HepG2 (cell line): ENCODE measurements around the gene SPATA33. TPM values are rescaled to one million over a fixed set of nuclear protein-coding genes. Genes with fewer than 3 reads are reported as not detected.

Experiments used
- BATF2 ChIP-seq: sonication (generic); formaldehyde crosslinking; IDR thresholded peaks from 2 replicates; pipeline ENCODE4 v1.8.0; 2022; ENCODE audit warnings: mild to moderate bottlenecking, missing genetic modification reagents, moderate library complexity
- CAMTA2 ChIP-seq: sonication (generic); formaldehyde crosslinking; IDR thresholded peaks from 2 replicates; pipeline ENCODE4 v1.4.0; 2020; ENCODE audit warnings: mild to moderate bottlenecking, missing genetic modification reagents, borderline replicate concordance
- DNMT1 ChIP-seq: sonication (generic); formaldehyde crosslinking; IDR thresholded peaks from 2 replicates; pipeline ENCODE4 v1.5.1; 2020; ENCODE audit warnings: mild to moderate bottlenecking, missing genetic modification reagents
- KLF12 ChIP-seq: sonication (generic); formaldehyde crosslinking; IDR thresholded peaks from 2 replicates; pipeline ENCODE4 v1.4.0; 2020; ENCODE audit warnings: missing genetic modification reagents, borderline replicate concordance
- LBX2 ChIP-seq: sonication (generic); formaldehyde crosslinking; IDR thresholded peaks from 2 replicates; pipeline ENCODE4 v1.5.0; 2020; ENCODE audit warnings: missing genetic modification reagents, mild to moderate bottlenecking, borderline replicate concordance
- MLXIP ChIP-seq: sonication (generic); formaldehyde crosslinking; IDR thresholded peaks from 2 replicates; pipeline ENCODE4 v1.9.0; 2021; ENCODE audit warnings: missing genetic modification reagents, borderline replicate concordance
- PHF5A ChIP-seq: IDR thresholded peaks from one replicate; pipeline ENCODE4 v1.6.1; 2018; ENCODE audit warnings: low read depth, missing genetic modification reagents; ENCODE audit not compliant: unreplicated experiment
- SALL1 ChIP-seq: sonication (generic); formaldehyde crosslinking; IDR thresholded peaks from 2 replicates; pipeline ENCODE4 v1.8.0; 2022; ENCODE audit warnings: mild to moderate bottlenecking, missing genetic modification reagents
- TEAD2 ChIP-seq: sonication (generic); formaldehyde crosslinking; IDR thresholded peaks from 2 replicates; pipeline ENCODE4 v1.9.0; 2021; ENCODE audit warnings: missing genetic modification reagents
- TFE3 ChIP-seq: IDR thresholded peaks from 2 replicates; pipeline ENCODE4 v1.6.1; 2016
- THYN1 ChIP-seq: sonication (generic); formaldehyde crosslinking; IDR thresholded peaks from 2 replicates; pipeline ENCODE4 v1.8.1; 2023; ENCODE audit warnings: low read depth, mild to moderate bottlenecking, moderate library complexity, missing genetic modification reagents, borderline replicate concordance
- TMF1 ChIP-seq: sonication (generic); formaldehyde crosslinking; IDR thresholded peaks from 2 replicates; pipeline ENCODE4 v1.8.1; 2022; ENCODE audit warnings: low read depth, missing genetic modification reagents
- ZFP36L1 ChIP-seq: sonication (generic); formaldehyde crosslinking; IDR thresholded peaks from 2 replicates; pipeline ENCODE4 v1.8.0; 2022; ENCODE audit warnings: mild to moderate bottlenecking, missing genetic modification reagents, moderate library complexity
- ZNF121 ChIP-seq: sonication (generic); formaldehyde crosslinking; IDR thresholded peaks from 2 replicates; pipeline ENCODE4 v1.5.0; 2020; ENCODE audit warnings: mild to moderate bottlenecking, missing genetic modification reagents
- ZNF30 ChIP-seq: sonication (generic); formaldehyde crosslinking; IDR thresholded peaks from 2 replicates; pipeline ENCODE4 v1.5.0; 2020; ENCODE audit warnings: mild to moderate bottlenecking, missing genetic modification reagents
- ZNF432 ChIP-seq: sonication (generic); formaldehyde crosslinking; IDR thresholded peaks from 2 replicates; pipeline ENCODE4 v1.5.0; 2020; ENCODE audit warnings: missing genetic modification reagents, mild to moderate bottlenecking, borderline replicate concordance
- ZNF441 ChIP-seq: sonication (generic); formaldehyde crosslinking; IDR thresholded peaks from 2 replicates; pipeline ENCODE4 v1.7.0; 2021; ENCODE audit warnings: missing genetic modification reagents, borderline replicate concordance
- ZNF580 ChIP-seq: IDR thresholded peaks from 2 replicates; pipeline ENCODE4 v1.6.1; 2016; ENCODE audit warnings: low read depth, borderline replicate concordance
- ZNF737 ChIP-seq: sonication (generic); formaldehyde crosslinking; IDR thresholded peaks from 2 replicates; pipeline ENCODE4 v1.5.0; 2020; ENCODE audit warnings: missing genetic modification reagents, mild to moderate bottlenecking, borderline replicate concordance
- ZNF746 ChIP-seq: sonication (generic); formaldehyde crosslinking; IDR thresholded peaks from 2 replicates; pipeline ENCODE4 v1.8.0; 2022; ENCODE audit warnings: mild to moderate bottlenecking, missing genetic modification reagents
- ZNF761 ChIP-seq: sonication (generic); formaldehyde crosslinking; conservative IDR thresholded peaks from 2 replicates; pipeline ENCODE4 v1.4.0; 2020; ENCODE audit warnings: mild to moderate bottlenecking, missing genetic modification reagents
- ZNF776 ChIP-seq: sonication (generic); formaldehyde crosslinking; IDR thresholded peaks from 2 replicates; pipeline ENCODE4 v1.4.0; 2020; ENCODE audit warnings: mild to moderate bottlenecking, missing genetic modification reagents
- ZNF841 ChIP-seq: sonication (generic); formaldehyde crosslinking; IDR thresholded peaks from 2 replicates; pipeline ENCODE4 v1.8.1; 2023; ENCODE audit warnings: missing genetic modification reagents, borderline replicate concordance
- polyA plus RNA-seq, 8 experiments: library from polyadenylated mRNA; depleted of rRNA in 3 of 8; stranded (reverse) in 7 of 8; unstranded in 1 of 8; fragments of >200 nt; fragmentation: Illumina TruSeq in 4 of 8; extraction: Trizol in 4 of 8; gene quantifications; 2 replicates each; pipeline versions ENCODE4 v1.2.1 to v1.2.3, GENCODE V29; 2011 to 2016; ENCODE audit warnings: low read depth in 4 of 8, missing spikeins in 1 of 8, mixed read lengths in 1 of 8; ENCODE audit not compliant: insufficient read depth in 1 of 8
- total RNA-seq, 5 experiments: library from RNA; depleted of rRNA; stranded (reverse); fragments of >200 nt; fragmentation: Illumina TruSeq; extraction: Trizol; gene quantifications; 2 replicates each; pipeline ENCODE4 v1.2.3, GENCODE V29; 2016; ENCODE audit warnings: low read depth in 1 of 5

Gene SPATA33
- total and polyA plus RNA-seq, 2 of the 13 experiments (the other 11 are each of a cell fraction or from before 2014, with no cell fraction given), result 5.7 to 11.0 TPM

GRCh38 chr16:89701425-89702406 lies 44.1 kb downstream of the SPATA33 start, which contains the start of gene SPATA2L (continued):
- no peak for TF ChIP-seq THYN1 (CRISPR knock-in tag)
- no peak for TF ChIP-seq ZFP36L1 (CRISPR knock-in tag)
- no peak for TF ChIP-seq ZNF432
- peak; percentile 79 for TF ChIP-seq SALL1 (CRISPR knock-in tag)
- TF ChIP-seq PHF5A (CRISPR knock-in tag), result peak; percentile 17
- 0 out of 2 replicates have a peak, but pooled peaks have one; percentile 27 for TF ChIP-seq CAMTA2
- no peak for TF ChIP-seq ZNF737 (CRISPR knock-in tag)
- no peak for TF ChIP-seq TEAD2 (CRISPR knock-in tag)
- TF ChIP-seq DNMT1 (CRISPR knock-in tag), result no peak
- no peak for TF ChIP-seq ZNF30 (CRISPR knock-in tag)
- TF ChIP-seq MLXIP, result no peak
- TF ChIP-seq ZNF580, result peak; percentile 83; the same call in 1 of the 2 replicates
- peak; percentile 33; the same call in 1 of the 2 replicates for TF ChIP-seq ZNF761
- TF ChIP-seq LBX2 (CRISPR knock-in tag), result no peak
- 0 out of 2 replicates have a peak, but pooled peaks have one; percentile 60 for TF ChIP-seq BATF2 (CRISPR knock-in tag)
- TF ChIP-seq ZNF441 (CRISPR knock-in tag), result peak; percentile 82
- 0 out of 2 replicates have a peak, but pooled peaks have one; percentile 67 for TF ChIP-seq ZNF841
- TF ChIP-seq KLF12 (CRISPR knock-in tag), result peak; percentile 52; the same call in 1 of the 2 replicates
- peak; percentile 44; the same call in 1 of the 2 replicates for TF ChIP-seq TFE3
- no peak for TF ChIP-seq ZNF776
- TF ChIP-seq ZNF746 (CRISPR knock-in tag), result 0 out of 2 replicates have a peak, but pooled peaks have one; percentile 25
- no peak for TF ChIP-seq ZNF121 (CRISPR knock-in tag)
- peak; percentile 75; the same call in 1 of the 2 replicates for TF ChIP-seq TMF1 (CRISPR knock-in tag)
